GM23248 (cell line): ENCODE data around the gene PYGM.

Source experiments
- EZH2 ChIP-seq: fragments of 200-600 bp; sonication (generic); IDR thresholded peaks from 2 replicates; pipeline ENCODE4 v1.6.1; 2018; ENCODE audit warnings: antibody characterized with exemption, mild to moderate bottlenecking; ENCODE audit not compliant: insufficient read depth, poor library complexity, severe bottlenecking
- EZH2phosphoT487 ChIP-seq: fragments of 200-600 bp; sonication (generic); IDR thresholded peaks from 2 replicates; pipeline ENCODE4 v1.6.1; 2018; ENCODE audit warnings: antibody characterized with exemption, moderate library complexity, mild to moderate bottlenecking, low read depth; ENCODE audit not compliant: insufficient read depth

DNA sequence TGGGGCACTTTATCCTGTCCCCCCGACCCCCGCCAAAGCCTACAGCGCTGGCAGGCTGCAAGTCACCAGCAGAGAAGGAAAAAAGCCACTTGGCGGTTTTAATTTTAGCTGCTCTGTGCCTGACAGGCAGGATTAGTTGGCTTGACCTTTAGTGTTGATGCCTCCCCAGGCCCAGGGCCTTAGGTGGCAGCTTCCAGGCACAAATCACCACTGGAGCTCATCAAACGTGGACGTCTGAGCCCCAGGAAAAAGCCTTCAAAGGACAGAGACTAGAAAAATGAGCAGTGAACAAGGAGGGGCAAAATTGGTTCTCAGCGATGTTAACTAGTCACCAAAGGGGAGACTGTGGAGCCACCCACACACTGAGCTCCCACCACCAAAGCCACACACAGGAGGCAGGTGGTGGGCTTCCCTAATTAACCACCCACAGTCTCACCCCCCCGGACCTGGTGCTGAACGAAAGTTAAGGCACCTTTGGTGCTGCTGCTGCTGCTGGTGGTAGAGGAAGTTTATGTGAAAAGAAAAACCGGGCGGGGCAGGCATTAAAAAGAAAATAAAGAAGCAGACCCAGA is 4.4 kb upstream of the PYGM start:
- TF ChIP-seq EZH2 (no peak), EZH2phosphoT487 (no peak)
